Stimulated activated CD4-positive, alpha-beta T cell treated with anti-CD3 and anti-CD28 coated beads, Interleukin-1b, Interleukin-23, amount 100 ng/mL, for 24 hours (primary cell): Measurements from ENCODE around the gene LRFN5.
"Not testable (repeated sequence)": the region's sequence is repeated elsewhere in the genome, so short reads cannot be mapped to it uniquely, and the experiment has no call there.

ENCODE experiments used
- DNase-seq, 4 experiments: peaks; one replicate each; pipeline ENCODE4 v3.0.0-alpha.2; 2020; ENCODE audit warnings: low read depth in 4 of 4, low spot score in 1 of 4

LRFN5 gene

GRCh38 chr14:41636492-41637392 lies 30.1 kb downstream of the LRFN5 start:
- DNase-seq, result no peak

- DNase-seq, result no peak
These were observed 35.0 kb downstream of the LRFN5 start for GRCh38 chr14:41641690-41642089.

GRCh38 chr14:41642367-41642766 lies 35.7 kb downstream of the LRFN5 start:
- DNase-seq, result no peak

GRCh38 chr14:41642789-41643188 lies 36.1 kb downstream of the LRFN5 start:
- DNase-seq, result no peak

GRCh38 chr14:41644606-41645005 lies 37.9 kb downstream of the LRFN5 start:
- no peak for DNase-seq

GRCh38 chr14:41650802-41651201 lies 44.1 kb downstream of the LRFN5 start:
- DNase-seq, result no peak

GRCh38 chr14:41654196-41654595 lies 47.5 kb downstream of the LRFN5 start:
- no peak for DNase-seq

- DNase-seq, result no peak
These were observed 56.2 kb downstream of the LRFN5 start for GRCh38 chr14:41662780-41663472.

- DNase-seq, result no peak
These were observed 56.8 kb downstream of the LRFN5 start for GRCh38 chr14:41663473-41663850.

GRCh38 chr14:41666301-41666700 lies 59.6 kb downstream of the LRFN5 start:
- DNase-seq, result no peak

GRCh38 chr14:41668356-41668755 lies 61.7 kb downstream of the LRFN5 start:
- no peak for DNase-seq

- DNase-seq, result not testable (repeated sequence)
These were observed 66.9 kb downstream of the LRFN5 start for GRCh38 chr14:41673601-41674000.

GRCh38 chr14:41674511-41674971 lies 67.9 kb downstream of the LRFN5 start:
- not testable (repeated sequence) for DNase-seq

GRCh38 chr14:41699486-41699885 lies 92.8 kb downstream of the LRFN5 start:
- no peak for DNase-seq

GRCh38 chr14:41718477-41719166 lies 111.9 kb downstream of the LRFN5 start:
- no peak for DNase-seq

GRCh38 chr14:41739203-41739602 lies 132.5 kb downstream of the LRFN5 start:
- no peak for DNase-seq

GRCh38 chr14:41743140-41743539 lies 136.5 kb downstream of the LRFN5 start:
- no peak for DNase-seq

GRCh38 chr14:41749429-41749828 lies 142.8 kb downstream of the LRFN5 start:
- DNase-seq, result no peak

GRCh38 chr14:41750575-41750974 lies 143.9 kb downstream of the LRFN5 start:
- not testable (repeated sequence) for DNase-seq

GRCh38 chr14:41758011-41758665 lies 151.5 kb downstream of the LRFN5 start:
- DNase-seq, result no peak

- no peak for DNase-seq
These were observed 154.5 kb downstream of the LRFN5 start for GRCh38 chr14:41761204-41761603.
